Astrocyte (in vitro differentiated cells and primary cell): ENCODE measurements around the gene RBFA. TPM values are rescaled to one million over a fixed set of nuclear protein-coding genes. Genes with fewer than 3 reads are reported as not detected.

Experiments
- DNase-seq: peaks from one replicate; pipeline ENCODE4 v3.0.0-alpha.2; 2010; ENCODE audit warnings: low read depth
- FAIRE-seq: peaks from 2 replicates; lab custom pipeline; 2011; peaks lifted over from hg19 to GRCh38; lab: Jason Lieb, UNC
- H2AFZ ChIP-seq: 2 replicates; pipeline ENCODE4 v1.6.0; 2012; ENCODE audit warnings: low read depth, low read length, inconsistent platforms
- H3K27ac ChIP-seq: 2 replicates; pipeline ENCODE4 v1.5.1; 2011; ENCODE audit warnings: low read depth, low read length, inconsistent platforms
- H3K27me3 ChIP-seq: 2 replicates; pipeline ENCODE4 v1.6.0; 2011; ENCODE audit warnings: low read length, inconsistent platforms; ENCODE audit not compliant: insufficient read depth
- H3K36me3 ChIP-seq: 2 replicates; pipeline ENCODE4 v1.5.1; 2011; ENCODE audit warnings: low read length, inconsistent platforms; ENCODE audit not compliant: insufficient read depth
- H3K4me1 ChIP-seq: 2 replicates; pipeline ENCODE4 v1.5.1; 2011; ENCODE audit warnings: low read length, inconsistent platforms; ENCODE audit not compliant: insufficient read depth
- H3K4me2 ChIP-seq: 2 replicates; pipeline ENCODE4 v1.6.0; 2012; ENCODE audit warnings: low read length, inconsistent platforms
- H3K4me3 ChIP-seq: 2 replicates; pipeline ENCODE4 v1.5.1; 2011; ENCODE audit warnings: low read depth, mild to moderate bottlenecking, low read length, inconsistent platforms; ENCODE audit not compliant: insufficient read depth
- H3K79me2 ChIP-seq: 2 replicates; pipeline ENCODE4 v1.6.0; 2012; ENCODE audit warnings: mild to moderate bottlenecking, low read length, inconsistent platforms; ENCODE audit not compliant: insufficient read depth
- H3K9ac ChIP-seq: 2 replicates; pipeline ENCODE4 v1.6.0; 2012; ENCODE audit warnings: mild to moderate bottlenecking, low read length, inconsistent platforms
- H3K9me3 ChIP-seq: 2 replicates; pipeline ENCODE4 v1.5.1; 2012; ENCODE audit warnings: low read depth, mild to moderate bottlenecking, low read length, inconsistent platforms; ENCODE audit not compliant: insufficient read depth
- H4K20me1 ChIP-seq: 2 replicates; pipeline ENCODE4 v1.6.0; 2012; ENCODE audit warnings: low read length, inconsistent platforms; ENCODE audit not compliant: insufficient read depth
- H3K27ac Mint-ChIP-seq: one replicate; pipeline ENCODE4 v1.8.0; 2021; ENCODE audit warnings: mild to moderate bottlenecking, mixed read lengths; ENCODE audit not compliant: unreplicated experiment
- H3K27me3 Mint-ChIP-seq: one replicate; pipeline ENCODE4 v1.8.0; 2021; ENCODE audit warnings: low read depth, mixed read lengths; ENCODE audit not compliant: unreplicated experiment
- H3K36me3 Mint-ChIP-seq: one replicate; pipeline ENCODE4 v1.8.0; 2021; ENCODE audit warnings: low read depth, mixed read lengths; ENCODE audit not compliant: unreplicated experiment
- H3K4me1 Mint-ChIP-seq: one replicate; pipeline ENCODE4 v1.8.0; 2021; ENCODE audit warnings: low read depth, mixed read lengths; ENCODE audit not compliant: unreplicated experiment
- H3K4me3 Mint-ChIP-seq: one replicate; pipeline ENCODE4 v1.8.0; 2021; ENCODE audit warnings: mild to moderate bottlenecking, moderate library complexity, mixed read lengths; ENCODE audit not compliant: unreplicated experiment
- H3K9me3 Mint-ChIP-seq: one replicate; pipeline ENCODE4 v1.8.0; 2021; ENCODE audit warnings: mild to moderate bottlenecking, mixed read lengths; ENCODE audit not compliant: unreplicated experiment
- EZH2 ChIP-seq: IDR thresholded peaks from 2 replicates; pipeline ENCODE4 v1.6.1; 2012; ENCODE audit warnings: mild to moderate bottlenecking, low read length, inconsistent platforms; ENCODE audit not compliant: insufficient read depth
- total RNA-seq: library from RNA; stranded (reverse); gene quantifications from 2 replicates; pipeline ENCODE4 v1.2.1, GENCODE V29; 2021
- TF ChIP-seq, protein P1 (sequence below): IDR thresholded peaks from 2 replicates; pipeline ENCODE4 v1.5.1; 2011; ENCODE audit warnings: low read depth, mild to moderate bottlenecking, inconsistent platforms, low read length, moderate library complexity; ENCODE audit not compliant: insufficient read depth

The RBFA gene
- total RNA-seq, 1 donor from 2014 or later: 24.1 TPM

DNA sequence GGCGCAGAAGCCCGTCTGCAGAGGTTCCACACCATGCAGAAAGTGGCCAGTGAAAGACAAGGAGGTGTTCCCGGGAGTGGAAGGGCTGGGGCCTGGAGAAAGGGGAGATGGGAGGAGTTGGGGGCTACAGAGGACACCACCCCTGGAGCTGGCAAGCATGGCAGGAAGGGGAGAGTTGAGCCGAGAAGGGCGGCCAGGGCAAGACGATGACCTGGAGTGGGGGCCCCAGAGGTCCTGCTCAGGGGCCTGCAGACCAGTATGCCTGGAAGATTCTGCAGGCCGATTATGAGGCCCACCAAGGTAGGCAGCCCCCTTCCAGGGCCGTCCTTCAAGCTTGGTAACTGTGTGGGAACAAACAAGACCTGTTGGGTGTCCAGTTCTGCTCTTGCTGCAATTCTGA lies 33.1 kb downstream of the RBFA start:
- Histone ChIP-seq H3K9ac (no peak overlapping the region), H2AFZ (no peak overlapping the region)
- peaks cover 6% of the 10 kb centered on the region for H3K27me3 Mint-ChIP-seq

DNA sequence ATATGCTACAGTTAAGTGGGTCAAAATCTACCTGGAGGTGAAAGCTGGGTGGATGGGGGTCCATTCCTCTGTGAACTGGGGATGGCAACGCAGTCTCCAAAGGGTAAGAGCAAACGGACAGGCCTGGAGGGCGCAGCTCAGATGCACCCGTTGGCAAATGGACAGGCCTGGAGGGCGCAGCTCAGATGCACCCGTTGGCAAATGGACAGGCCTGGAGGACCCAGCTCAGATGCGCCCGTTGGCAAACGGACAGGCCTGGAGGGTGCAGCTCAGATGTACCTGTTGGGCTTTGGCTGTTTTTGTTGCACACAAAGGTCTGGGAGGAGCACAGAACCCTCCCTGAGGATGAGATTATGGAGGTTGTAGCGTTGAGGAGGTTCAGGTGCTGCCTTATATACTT lies 33.7 kb downstream of the RBFA start:
- no peaks in the 10 kb centered on the region for H3K36me3 ChIP-seq
- TF ChIP-seq EZH2: no peak
- TF ChIP-seq, protein P1, sequence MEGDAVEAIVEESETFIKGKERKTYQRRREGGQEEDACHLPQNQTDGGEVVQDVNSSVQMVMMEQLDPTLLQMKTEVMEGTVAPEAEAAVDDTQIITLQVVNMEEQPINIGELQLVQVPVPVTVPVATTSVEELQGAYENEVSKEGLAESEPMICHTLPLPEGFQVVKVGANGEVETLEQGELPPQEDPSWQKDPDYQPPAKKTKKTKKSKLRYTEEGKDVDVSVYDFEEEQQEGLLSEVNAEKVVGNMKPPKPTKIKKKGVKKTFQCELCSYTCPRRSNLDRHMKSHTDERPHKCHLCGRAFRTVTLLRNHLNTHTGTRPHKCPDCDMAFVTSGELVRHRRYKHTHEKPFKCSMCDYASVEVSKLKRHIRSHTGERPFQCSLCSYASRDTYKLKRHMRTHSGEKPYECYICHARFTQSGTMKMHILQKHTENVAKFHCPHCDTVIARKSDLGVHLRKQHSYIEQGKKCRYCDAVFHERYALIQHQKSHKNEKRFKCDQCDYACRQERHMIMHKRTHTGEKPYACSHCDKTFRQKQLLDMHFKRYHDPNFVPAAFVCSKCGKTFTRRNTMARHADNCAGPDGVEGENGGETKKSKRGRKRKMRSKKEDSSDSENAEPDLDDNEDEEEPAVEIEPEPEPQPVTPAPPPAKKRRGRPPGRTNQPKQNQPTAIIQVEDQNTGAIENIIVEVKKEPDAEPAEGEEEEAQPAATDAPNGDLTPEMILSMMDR: no peak
- no peaks in the 10 kb centered on the region for H3K36me3 Mint-ChIP-seq
- no peaks in the 10 kb centered on the region for H3K4me1 Mint-ChIP-seq
- no peaks in the 10 kb centered on the region for H3K27me3 ChIP-seq
- DNase-seq: no peak
- H3K4me3 Mint-ChIP-seq: no peak overlapping the region
- H3K27ac Mint-ChIP-seq: no peak overlapping the region
- no peaks in the 10 kb centered on the region for H3K9me3 ChIP-seq
- no peak overlapping the region for H3K9ac ChIP-seq
- H3K27me3 Mint-ChIP-seq: peaks cover 6% of the 10 kb centered on the region
- H3K27ac ChIP-seq: no peak overlapping the region
- H3K79me2 ChIP-seq: no peaks in the 10 kb centered on the region
- H3K9me3 Mint-ChIP-seq: peaks cover 2% of the 10 kb centered on the region
- no peaks in the 10 kb centered on the region for H3K4me1 ChIP-seq
- H2AFZ ChIP-seq: no peak overlapping the region
- no peaks in the 10 kb centered on the region for H4K20me1 ChIP-seq
- no peak overlapping the region for H3K4me3 ChIP-seq
- no peak overlapping the region for H3K4me2 ChIP-seq
- FAIRE-seq: no peak

More for the DNA sequence above, 33.1 kb downstream of the RBFA start:
- Mint-ChIP-seq H3K4me1 (no peaks in the 10 kb centered on the region), H3K36me3 (no peaks in the 10 kb centered on the region), H3K4me3 (no peak overlapping the region), H3K27ac (no peak overlapping the region), H3K9me3 (peaks cover 2% of the 10 kb centered on the region)
- no peaks in the 10 kb centered on the region for H3K27me3 ChIP-seq
- H3K4me1 ChIP-seq: no peaks in the 10 kb centered on the region
- H3K4me3 ChIP-seq: no peak overlapping the region
- DNase-seq (no peak), FAIRE-seq (no peak)
- H3K4me2 ChIP-seq: no peak overlapping the region
- H3K9me3 ChIP-seq: peaks cover 3% of the 10 kb centered on the region
- H4K20me1 ChIP-seq: no peaks in the 10 kb centered on the region
- no peak overlapping the region for H3K27ac ChIP-seq
- H3K79me2 ChIP-seq: no peaks in the 10 kb centered on the region
- TF ChIP-seq, protein P1: no peak
- no peak for TF ChIP-seq EZH2
- H3K36me3 ChIP-seq: no peaks in the 10 kb centered on the region

- DNase-seq: no peak
- H3K4me3 ChIP-seq: no peak overlapping the region
- H3K27ac ChIP-seq: no peak overlapping the region
- no peaks in the 10 kb centered on the region for H4K20me1 ChIP-seq
- no peaks in the 10 kb centered on the region for H3K4me1 Mint-ChIP-seq
- H3K9me3 Mint-ChIP-seq: peaks cover 2% of the 10 kb centered on the region
- H3K9ac ChIP-seq: no peak overlapping the region
- H3K4me3 Mint-ChIP-seq: no peak overlapping the region
- H3K27me3 Mint-ChIP-seq: peaks cover 6% of the 10 kb centered on the region
- no peaks in the 10 kb centered on the region for H3K9me3 ChIP-seq
- no peaks in the 10 kb centered on the region for H3K79me2 ChIP-seq
- H2AFZ ChIP-seq: no peak overlapping the region
- no peak for FAIRE-seq
- no peak overlapping the region for H3K27ac Mint-ChIP-seq
- no peak for TF ChIP-seq EZH2
- TF ChIP-seq, protein P1: no peak
- no peaks in the 10 kb centered on the region for H3K4me1 ChIP-seq
- H3K36me3 ChIP-seq: no peaks in the 10 kb centered on the region
- no peaks in the 10 kb centered on the region for H3K36me3 Mint-ChIP-seq
- H3K27me3 ChIP-seq: no peaks in the 10 kb centered on the region
- no peak overlapping the region for H3K4me2 ChIP-seq
These were observed 34.5 kb downstream of the RBFA start for GRCh38 chr18:80068571-80069272.
